Ascending aorta (tissue), 2 donors: ENCODE measurements around the gene IFIT1B. TPM values are rescaled to one million over a fixed set of nuclear protein-coding genes. Genes with fewer than 3 reads are reported as not detected.
A peak's percentile ranks its signal among the peaks of the same experiment; 100 is the strongest.

Source experiments
- DNase-seq, 2 donors: peaks; one replicate each; pipeline ENCODE4 v3.0.0-alpha.2; 2019; ENCODE audit warnings: low spot score in 2 of 2
- H3K27ac ChIP-seq, 2 donors: fragments of 200-600 bp; sonication (generic); one replicate each; pipeline ENCODE4 v1.5.1; 2016 to 2017; ENCODE audit warnings: mild to moderate bottlenecking in 1 of 2
- H3K27me3 ChIP-seq: fragments of 200-600 bp; sonication (generic); one replicate; pipeline ENCODE4 v1.5.1; 2017
- H3K36me3 ChIP-seq, 2 donors: fragments of 200-600 bp; sonication (generic); one replicate each; pipeline ENCODE4 v1.5.1; 2016
- H3K4me1 ChIP-seq, 2 donors: fragments of 200-600 bp; sonication (generic); one replicate each; pipeline ENCODE4 v1.5.1; 2016 to 2017; ENCODE audit warnings: mild to moderate bottlenecking in 1 of 2
- H3K4me3 ChIP-seq, 2 donors: fragments of 200-600 bp; sonication (generic); one replicate each; pipeline ENCODE4 v1.5.1; 2016 to 2017; ENCODE audit warnings: mild to moderate bottlenecking in 1 of 2
- H3K9me3 ChIP-seq, 2 donors: fragments of 200-600 bp; sonication (generic); one replicate each; pipeline ENCODE4 v1.5.1; 2016
- CTCF ChIP-seq, 3 experiments: fragments of 200-600 bp in 2 of 3; fragments of 450-650 bp in 1 of 3; sonication (generic) in 2 of 3; IDR thresholded peaks; one replicate each; pipeline ENCODE4 v1.5.1; 2016 to 2019; ENCODE audit warnings: antibody characterized with exemption in 3 of 3, mild to moderate bottlenecking in 1 of 3, moderate library complexity in 1 of 3
- intact Hi-C: fragments of 100-400 bp; cut with DNase I; formaldehyde crosslinking; loops from one replicate; pipeline ENCODE4 v1.15.1; 2023
- total RNA-seq: library from RNA; depleted of rRNA; stranded (reverse); fragments of >200 nt; gene quantifications from one replicate; pipeline ENCODE4 v1.1.0, GENCODE V29; 2016

IFIT1B gene
- total RNA-seq, 1 donor from 2014 or later, result not detected

- Histone ChIP-seq H3K4me1 (peaks cover 3 to 28% of the 10 kb centered on the region in 2 donors), H3K36me3 (no peaks in the 10 kb centered on the region), H3K9me3 (no peaks in the 10 kb centered on the region), H3K4me3 (peak overlapping the region; percentile 71 to 73), H3K27ac (peak overlapping the region; percentile 67 to 76), H3K27me3 (no peaks in the 10 kb centered on the region)
- no peak for DNase-seq
- intact Hi-C loops, result loop anchor here (2.0 to 5.0 kb wide), 2 partner anchors 22 to 66 kb away; partner anchors contain the start of genes IFIT3 and IFIT5
- no peak for TF ChIP-seq CTCF (IDR thresholded peaks at IDR 0.05)
Measured at GRCh38 chr10:89392974-89393373, 15.1 kb downstream of the IFIT1B start.

GRCh38 chr10:89393898-89394297 lies 16.0 kb downstream of the IFIT1B start:
- no peak for TF ChIP-seq CTCF (IDR thresholded peaks at IDR 0.05)
- peak overlapping the region; percentile 67 to 76 for H3K27ac ChIP-seq
- no peak for DNase-seq
- peak overlapping the region; percentile 71 to 73 for H3K4me3 ChIP-seq
- no peaks in the 10 kb centered on the region for H3K36me3 ChIP-seq
- intact Hi-C loops, result loop anchor here (2.0 to 5.0 kb wide), 2 partner anchors 21 to 67 kb away; partner anchors contain the start of genes IFIT3 and IFIT5
- peaks cover 3 to 25% of the 10 kb centered on the region in 2 donors for H3K4me1 ChIP-seq
- H3K9me3 ChIP-seq, result no peaks in the 10 kb centered on the region
- no peaks in the 10 kb centered on the region for H3K27me3 ChIP-seq

- intact Hi-C loops, result no loop called here
Measured at GRCh38 chr10:89395141-89395540, 17.3 kb downstream of the IFIT1B start.

GRCh38 chr10:89398003-89398749 lies 20.3 kb downstream of the IFIT1B start:
- no peaks in the 10 kb centered on the region for H3K27me3 ChIP-seq
- no peak overlapping the region for H3K27ac ChIP-seq
- H3K36me3 ChIP-seq, result peaks cover 0 to 8% of the 10 kb centered on the region in 2 donors
- TF ChIP-seq CTCF (IDR thresholded peaks at IDR 0.05), result no peak
- no peaks in the 10 kb centered on the region for H3K9me3 ChIP-seq
- peaks cover 0 to 20% of the 10 kb centered on the region in 2 donors for H3K4me1 ChIP-seq
- DNase-seq, result no peak
- intact Hi-C loops, result no loop called here
- peak overlapping the region in 1 of 2 donors; percentile 1 for H3K4me3 ChIP-seq

More at GRCh38 chr10:89395141-89395540, 17.3 kb downstream of the IFIT1B start:
- Histone ChIP-seq H3K9me3 (no peaks in the 10 kb centered on the region), H3K27me3 (no peaks in the 10 kb centered on the region), H3K4me3 (peak overlapping the region in 1 of 2 donors; percentile 24), H3K4me1 (peaks cover 3 to 25% of the 10 kb centered on the region in 2 donors), H3K36me3 (no peaks in the 10 kb centered on the region), H3K27ac (no peak overlapping the region)
- TF ChIP-seq CTCF (IDR thresholded peaks at IDR 0.05), result no peak
- no peak for DNase-seq

GRCh38 chr10:89399956-89400355 lies 22.1 kb downstream of the IFIT1B start:
- Histone ChIP-seq H3K27ac (no peak overlapping the region), H3K9me3 (no peaks in the 10 kb centered on the region), H3K36me3 (peaks cover 0 to 8% of the 10 kb centered on the region in 2 donors), H3K4me1 (peaks cover 0 to 6% of the 10 kb centered on the region in 2 donors), H3K4me3 (no peak overlapping the region), H3K27me3 (no peaks in the 10 kb centered on the region)
- TF ChIP-seq CTCF (IDR thresholded peaks at IDR 0.05), result no peak
- intact Hi-C loops, result no loop called here
- DNase-seq, result no peak
